ENCODE results near the gene EED. TPM values are rescaled to one million over a fixed set of nuclear protein-coding genes. Genes with fewer than 3 reads are reported as not detected.

Gene EED
- total and polyA plus RNA-seq, 9 of the 15 experiments (the other 6 are each of a cell fraction or from before 2014, with no cell fraction given): 33.0 to 110 (median 55.1) TPM

GRCh38 chr11:86211619-86212018 is 32.9 kb upstream of the EED start (continued):
- TF ChIP-seq, protein P1, sequence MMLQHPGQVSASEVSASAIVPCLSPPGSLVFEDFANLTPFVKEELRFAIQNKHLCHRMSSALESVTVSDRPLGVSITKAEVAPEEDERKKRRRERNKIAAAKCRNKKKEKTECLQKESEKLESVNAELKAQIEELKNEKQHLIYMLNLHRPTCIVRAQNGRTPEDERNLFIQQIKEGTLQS (IDR thresholded peaks at IDR 0.05): peak; percentile 55; the same call in 1 of the 2 replicates
- TF ChIP-seq, protein P1 (CRISPR knock-in tag; conservative IDR thresholded peaks at IDR 0.05): no peak
- TF ChIP-seq EGR1 (conservative IDR thresholded peaks at IDR 0.05) (no peak), ZC3H8 (IDR thresholded peaks at IDR 0.05) (no peak), DPF2 (IDR thresholded peaks at IDR 0.05) (peak; percentile 68; the same call in 1 of the 2 replicates), PHF20 (IDR thresholded peaks at IDR 0.05; ENCODE audit: partially characterized antibody) (no peak)
- TF ChIP-seq, protein P2, sequence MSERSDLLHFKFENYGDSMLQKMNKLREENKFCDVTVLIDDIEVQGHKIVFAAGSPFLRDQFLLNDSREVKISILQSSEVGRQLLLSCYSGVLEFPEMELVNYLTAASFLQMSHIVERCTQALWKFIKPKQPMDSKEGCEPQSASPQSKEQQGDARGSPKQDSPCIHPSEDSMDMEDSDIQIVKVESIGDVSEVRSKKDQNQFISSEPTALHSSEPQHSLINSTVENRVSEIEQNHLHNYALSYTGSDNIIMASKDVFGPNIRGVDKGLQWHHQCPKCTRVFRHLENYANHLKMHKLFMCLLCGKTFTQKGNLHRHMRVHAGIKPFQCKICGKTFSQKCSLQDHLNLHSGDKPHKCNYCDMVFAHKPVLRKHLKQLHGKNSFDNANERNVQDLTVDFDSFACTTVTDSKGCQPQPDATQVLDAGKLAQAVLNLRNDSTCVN (CRISPR knock-in tag; IDR thresholded peaks at IDR 0.05): no peak

DNA sequence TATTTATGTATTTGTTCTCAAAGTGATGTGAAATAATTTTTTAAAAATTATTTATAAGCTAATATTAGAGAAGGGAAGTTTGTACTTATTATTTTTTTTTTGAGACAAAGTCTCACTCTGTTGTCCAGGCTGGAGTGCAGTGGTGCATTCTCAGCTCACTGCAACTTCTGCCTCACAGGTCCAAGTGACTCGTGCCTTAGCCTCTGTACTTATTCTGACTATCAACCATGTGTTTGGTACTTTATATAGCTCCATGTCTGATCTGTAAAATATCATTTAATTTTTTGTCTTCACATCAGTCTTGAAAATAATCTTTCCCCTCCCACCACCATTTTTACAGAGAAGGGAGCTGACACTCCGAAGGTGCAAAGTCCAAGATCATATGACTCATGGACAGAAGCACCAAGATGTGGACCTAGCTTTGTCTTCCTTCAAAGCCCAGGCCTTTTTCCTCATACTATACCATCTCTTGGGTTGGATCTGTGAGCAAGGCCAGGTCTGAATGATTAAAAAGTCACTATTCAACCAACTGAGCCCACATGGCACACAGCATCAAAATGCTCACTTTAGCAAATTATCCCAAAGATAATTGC is 32.4 kb upstream of the EED start:
- no peak overlapping the region for H3K4me3 ChIP-seq
- H3K79me2 ChIP-seq (ENCODE audit: control insufficient read depth, insufficient read depth, low read length): no peaks in the 10 kb centered on the region
- in situ Hi-C loops (cut with MboI) (no loop called here), intact Hi-C loops (cut with micrococcal nuclease) (no loop called here)
- no peak for ATAC-seq
- 32% methylated on average over 2 of the region's 2 CpGs for WGBS (ENCODE audit: insufficient coverage, low coverage, missing lambda C conversion rate)
- ChIA-PET CTCF (ENCODE audit: low intra/inter-chr PET ratio) (interaction anchor here (0.6 kb wide), 1 partner anchor 144 kb away, joined by 4 read pairs; no protein-coding TSS in a partner anchor), POLR2A (interaction anchor here (0.6 kb wide), 2 partner anchors 94 to 150 kb away, joined by 3 to 4 read pairs; no protein-coding TSS in a partner anchor)
- no peaks in the 10 kb centered on the region for H3K9me1 ChIP-seq (ENCODE audit: control insufficient read depth, insufficient read depth, low read length)
- H3K4me1 ChIP-seq (replicated peaks in 1 of 2; ENCODE audit: control insufficient read depth in 2 of 2, insufficient read depth in 2 of 2, low read length in 2 of 2): peaks cover 3 to 18% of the 10 kb centered on the region in 2 experiments; a peak in 3 of 5 replicates
- no peaks in the 10 kb centered on the region for H3K27me3 ChIP-seq (ENCODE audit: control insufficient read depth in 2 of 2, insufficient read depth in 2 of 2, low read length in 2 of 2)
- BruUV-seq (replicated peaks): no TSS peak
- H3K9me3 ChIP-seq (replicated peaks; ENCODE audit: control insufficient read depth, insufficient read depth, low read depth, low read length): no peaks in the 10 kb centered on the region
- no peaks in the 10 kb centered on the region for H4K20me1 ChIP-seq (replicated peaks; ENCODE audit: control insufficient read depth, insufficient read depth, low read length)
- H3K9ac ChIP-seq (ENCODE audit: insufficient read depth in 1 of 2, low read depth in 2 of 2, low read length in 2 of 2): no peak overlapping the region
- peak overlapping the region; percentile 40; the same call in 1 of the 2 replicates for H2AFZ ChIP-seq (ENCODE audit: low read depth, low read length)
- no peak overlapping the region for H3K27ac ChIP-seq (ENCODE audit: extremely low read depth, low read depth, low read length)
- H3K36me3 ChIP-seq (ENCODE audit: control insufficient read depth, insufficient read depth, low read length): no peaks in the 10 kb centered on the region
- no peak for FAIRE-seq
- no peak for DNase-seq (ENCODE audit: extremely low read depth in 1 of 4, low spot score in 3 of 4)
- no peak overlapping the region for H3K4me2 ChIP-seq (ENCODE audit: insufficient read depth, low read length)
- TF ChIP-seq, protein P3, sequence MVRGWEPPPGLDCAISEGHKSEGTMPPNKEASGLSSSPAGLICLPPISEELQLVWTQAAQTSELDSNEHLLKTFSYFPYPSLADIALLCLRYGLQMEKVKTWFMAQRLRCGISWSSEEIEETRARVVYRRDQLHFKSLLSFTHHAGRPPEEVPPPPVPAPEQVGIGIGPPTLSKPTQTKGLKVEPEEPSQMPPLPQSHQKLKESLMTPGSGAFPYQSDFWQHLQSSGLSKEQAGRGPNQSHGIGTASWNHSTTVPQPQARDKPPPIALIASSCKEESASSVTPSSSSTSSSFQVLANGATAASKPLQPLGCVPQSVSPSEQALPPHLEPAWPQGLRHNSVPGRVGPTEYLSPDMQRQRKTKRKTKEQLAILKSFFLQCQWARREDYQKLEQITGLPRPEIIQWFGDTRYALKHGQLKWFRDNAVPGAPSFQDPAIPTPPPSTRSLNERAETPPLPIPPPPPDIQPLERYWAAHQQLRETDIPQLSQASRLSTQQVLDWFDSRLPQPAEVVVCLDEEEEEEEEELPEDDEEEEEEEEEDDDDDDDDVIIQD (CRISPR knock-in tag; IDR thresholded peaks at IDR 0.05): no peak
- TF ChIP-seq TAF9B (IDR thresholded peaks at IDR 0.05; ENCODE audit: partially characterized antibody): no peak
- no peak for TF ChIP-seq HDAC6 (IDR thresholded peaks at IDR 0.05; ENCODE audit: low read depth, low read length)
- no peak for TF ChIP-seq FUS (optimal IDR thresholded peaks at IDR 0.05; ENCODE audit: low read depth, low read length)
- TF ChIP-seq TGIF2 (CRISPR knock-in tag; IDR thresholded peaks at IDR 0.05): no peak
- no peak for TF ChIP-seq KDM5B (IDR thresholded peaks at IDR 0.05; ENCODE audit: insufficient replicate concordance, low read depth, low read length)
- no peak for TF ChIP-seq MYC (IDR thresholded peaks at IDR 0.05; ENCODE audit: low read depth, low read length)
- no peak for TF ChIP-seq MYC (CRISPR knock-in tag; IDR thresholded peaks at IDR 0.05; ENCODE audit: borderline replicate concordance, low read depth)
- no peak for TF ChIP-seq CXXC5 (CRISPR knock-in tag; IDR thresholded peaks at IDR 0.05)
- TF ChIP-seq, protein P4, sequence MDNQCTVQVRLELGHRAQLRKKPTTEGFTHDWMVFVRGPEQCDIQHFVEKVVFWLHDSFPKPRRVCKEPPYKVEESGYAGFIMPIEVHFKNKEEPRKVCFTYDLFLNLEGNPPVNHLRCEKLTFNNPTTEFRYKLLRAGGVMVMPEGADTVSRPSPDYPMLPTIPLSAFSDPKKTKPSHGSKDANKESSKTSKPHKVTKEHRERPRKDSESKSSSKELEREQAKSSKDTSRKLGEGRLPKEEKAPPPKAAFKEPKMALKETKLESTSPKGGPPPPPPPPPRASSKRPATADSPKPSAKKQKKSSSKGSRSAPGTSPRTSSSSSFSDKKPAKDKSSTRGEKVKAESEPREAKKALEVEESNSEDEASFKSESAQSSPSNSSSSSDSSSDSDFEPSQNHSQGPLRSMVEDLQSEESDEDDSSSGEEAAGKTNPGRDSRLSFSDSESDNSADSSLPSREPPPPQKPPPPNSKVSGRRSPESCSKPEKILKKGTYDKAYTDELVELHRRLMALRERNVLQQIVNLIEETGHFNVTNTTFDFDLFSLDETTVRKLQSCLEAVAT (IDR thresholded peaks at IDR 0.05): no peak
